Activated T-cell treated with anti-CD3 and anti-CD28 coated beads for 1 hour (primary cell): ENCODE results near the gene KCNT2.
"Not testable (repeated sequence)": the region's sequence is repeated elsewhere in the genome, so short reads cannot be mapped to it uniquely, and the experiment has no call there.

Experiments
- DNase-seq: peaks from one replicate; pipeline ENCODE4 v3.0.0-alpha.2; 2020; ENCODE audit warnings: low read depth

The KCNT2 gene

DNA sequence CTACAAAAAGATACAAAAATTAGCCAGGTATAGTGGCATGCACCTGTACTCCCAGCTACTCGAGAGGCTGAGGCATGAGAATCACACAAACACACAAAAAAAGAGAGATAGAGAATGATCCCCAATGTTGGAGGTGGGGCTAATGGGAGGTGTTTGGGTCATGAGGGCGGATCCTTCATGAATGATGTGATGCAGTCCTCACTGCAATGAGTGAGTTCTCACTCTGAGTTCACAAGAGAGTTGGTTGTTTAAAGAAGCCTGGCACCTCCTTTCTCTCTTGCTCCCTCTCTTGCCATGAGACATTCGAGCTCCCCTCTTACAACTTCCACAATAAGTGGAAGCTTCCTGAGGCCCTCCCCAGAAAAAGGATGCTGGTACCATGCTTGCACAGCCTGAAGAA lies 17.3 kb downstream of the KCNT2 start:
- DNase-seq, result no peak

- DNase-seq, result no peak
Observed at GRCh38 chr1:196590012-196590708, 18.1 kb downstream of the KCNT2 start.

DNA sequence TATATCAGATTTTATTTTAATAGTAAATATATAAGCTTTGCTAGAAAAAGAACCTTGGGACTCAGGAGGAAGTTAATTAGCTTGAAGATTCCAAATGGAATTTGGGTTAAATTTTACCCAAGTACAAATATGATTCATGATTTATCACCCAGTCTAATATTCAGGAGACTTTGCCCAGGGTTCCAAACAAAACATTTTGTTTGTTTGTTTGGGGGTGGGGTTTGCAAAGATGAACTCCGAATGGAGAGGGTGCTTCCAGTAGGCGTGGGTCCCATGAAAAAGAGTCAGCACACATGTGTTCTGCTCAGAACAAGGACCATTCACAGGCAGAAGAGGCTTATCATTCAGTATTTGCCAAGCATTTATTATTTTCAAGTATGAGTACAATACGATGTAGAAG lies 23.5 kb downstream of the KCNT2 start:
- DNase-seq, result no peak

- no peak for DNase-seq
Observed at GRCh38 chr1:196577386-196577785, 30.9 kb downstream of the KCNT2 start.

GRCh38 chr1:196573226-196573625 lies 35.0 kb downstream of the KCNT2 start:
- no peak for DNase-seq

- no peak for DNase-seq
Observed at GRCh38 chr1:196567238-196567637, 41.0 kb downstream of the KCNT2 start.

- DNase-seq, result no peak
Observed at GRCh38 chr1:196563768-196564167, 44.5 kb downstream of the KCNT2 start.

DNA sequence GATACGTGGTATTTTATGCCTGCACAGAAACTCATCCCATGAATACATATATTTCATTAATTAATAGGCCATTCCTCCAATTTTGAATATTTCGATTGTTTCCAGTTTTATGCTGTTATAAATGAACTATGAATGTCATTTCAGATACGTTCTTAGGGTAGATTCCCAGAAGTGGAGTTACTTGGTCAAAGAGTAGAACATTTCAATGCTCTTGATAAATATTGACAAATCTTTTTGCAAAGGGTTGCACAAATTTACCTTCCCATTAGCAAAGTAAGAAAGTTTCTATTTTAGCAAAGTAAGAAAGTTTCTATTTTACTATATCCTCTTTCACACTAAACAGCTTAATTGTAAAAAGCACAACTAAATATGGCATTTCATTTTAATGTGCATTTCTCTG lies 48.9 kb downstream of the KCNT2 start:
- DNase-seq, result no peak

GRCh38 chr1:196558411-196558810 lies 49.8 kb downstream of the KCNT2 start:
- no peak for DNase-seq

- no peak for DNase-seq
Observed at GRCh38 chr1:196557797-196558196, 50.4 kb downstream of the KCNT2 start.

- no peak for DNase-seq
Observed at GRCh38 chr1:196550731-196551130, 57.5 kb downstream of the KCNT2 start.

DNA sequence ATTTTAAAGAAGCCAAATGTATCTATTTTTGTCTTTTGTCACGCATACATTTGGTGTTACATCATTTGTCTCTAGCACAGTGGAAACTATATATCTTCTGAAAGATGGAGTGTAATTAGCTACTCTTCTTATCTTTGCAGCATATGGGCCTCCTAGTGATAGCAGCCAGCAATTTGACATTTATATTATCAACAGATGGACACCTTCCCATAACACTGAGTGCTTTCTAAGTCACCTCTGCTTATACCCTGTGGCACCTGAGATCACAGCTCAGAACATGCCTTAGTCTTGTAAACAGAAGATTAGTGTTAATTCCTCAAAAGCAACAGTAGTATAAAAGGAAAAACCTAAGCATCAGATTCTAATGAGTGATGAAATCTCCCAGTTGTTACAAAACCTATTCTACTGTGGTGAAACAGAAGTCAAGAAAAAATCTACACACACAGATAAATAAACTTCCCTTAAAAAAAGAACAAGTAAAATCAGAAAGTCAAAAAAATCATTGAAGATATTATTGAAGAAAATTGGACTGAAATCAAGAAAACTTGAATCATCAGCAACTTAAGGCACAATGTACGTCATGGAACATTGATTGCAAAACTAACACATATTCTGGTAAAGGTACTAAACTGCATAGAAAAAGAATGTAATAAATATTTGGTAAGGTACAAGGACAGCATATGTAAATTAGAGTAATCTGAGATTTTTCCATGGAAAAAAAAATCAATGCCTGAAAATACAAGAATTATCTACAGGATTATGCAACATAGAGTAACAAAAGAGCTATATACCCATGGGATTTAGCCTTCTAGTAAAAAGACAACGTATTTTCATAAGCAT lies 61.7 kb downstream of the KCNT2 start:
- no peak for DNase-seq

DNA sequence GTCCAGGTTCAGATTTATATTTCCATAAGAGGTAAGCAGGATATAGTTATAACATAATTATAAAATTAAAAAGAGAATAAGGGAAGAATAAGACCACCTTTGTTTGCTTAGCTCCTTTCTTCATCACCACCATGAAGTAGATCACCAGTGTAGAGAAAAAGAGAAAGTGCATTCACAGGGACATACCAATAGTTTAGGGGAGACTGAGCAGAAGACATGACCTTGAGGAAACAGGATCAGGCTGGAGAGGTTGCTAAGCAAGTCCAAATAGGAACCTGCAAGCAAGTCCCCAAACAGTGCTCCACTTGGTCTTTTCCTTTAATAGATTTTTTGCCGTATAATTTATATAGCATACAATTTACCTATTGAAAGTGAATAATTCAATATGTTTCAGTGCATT lies 63.0 kb downstream of the KCNT2 start:
- no peak for DNase-seq

DNA sequence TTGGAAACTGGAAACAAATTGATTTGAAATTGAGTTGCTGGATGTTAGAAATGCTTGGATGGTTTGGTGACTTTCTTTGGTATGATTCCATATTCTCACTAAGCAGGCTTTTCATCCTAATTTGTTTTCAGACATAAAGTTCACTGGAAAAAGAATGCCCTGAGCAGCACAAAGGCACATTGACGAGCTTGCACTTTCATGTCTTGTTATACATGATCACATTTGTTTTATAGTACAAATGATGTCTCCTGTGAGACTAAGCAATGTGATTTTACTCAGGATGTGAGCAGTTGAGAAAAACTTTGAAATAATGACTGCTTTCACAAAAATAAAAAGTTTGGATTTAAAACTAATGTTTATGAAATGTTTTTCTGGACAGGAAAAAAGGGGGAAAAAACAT lies 63.6 kb downstream of the KCNT2 start:
- DNase-seq, result no peak

DNA sequence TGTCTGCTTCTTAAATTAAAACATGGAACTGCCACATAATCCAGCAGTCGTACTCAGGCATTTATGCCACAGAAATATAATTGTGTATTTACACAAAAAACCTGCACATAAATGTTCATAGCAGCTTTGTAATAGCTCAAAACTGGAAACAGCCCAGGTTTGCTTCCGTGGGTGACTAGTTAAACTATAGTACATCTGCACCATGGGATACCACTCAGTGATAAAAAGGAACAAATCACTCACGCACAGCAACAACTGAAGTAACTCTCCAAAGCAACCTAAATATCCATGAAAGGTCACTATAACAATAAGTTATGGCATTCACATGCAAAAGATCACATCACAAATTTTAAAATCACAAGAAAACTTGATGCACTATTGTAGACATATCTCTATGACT lies 64.4 kb downstream of the KCNT2 start:
- no peak for DNase-seq

DNA sequence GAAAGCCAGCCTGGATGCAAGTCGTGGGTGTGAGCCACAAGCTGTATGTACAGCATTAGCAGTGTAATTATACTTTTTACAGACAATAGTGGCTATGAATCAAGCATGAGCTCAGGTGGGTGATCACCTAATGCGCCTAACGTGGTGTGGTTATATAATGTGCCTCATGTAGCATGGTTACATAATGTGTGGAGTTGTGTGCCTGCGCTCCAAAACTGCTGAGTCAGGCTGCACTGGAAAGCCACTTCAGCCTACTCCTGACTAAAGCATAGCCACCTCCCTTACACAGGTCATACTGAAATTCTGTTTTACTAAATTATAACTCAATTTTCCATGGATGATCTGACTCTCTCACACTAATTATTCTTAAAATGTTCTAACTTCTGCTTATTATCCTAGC lies 69.8 kb downstream of the KCNT2 start:
- DNase-seq, result no peak

DNA sequence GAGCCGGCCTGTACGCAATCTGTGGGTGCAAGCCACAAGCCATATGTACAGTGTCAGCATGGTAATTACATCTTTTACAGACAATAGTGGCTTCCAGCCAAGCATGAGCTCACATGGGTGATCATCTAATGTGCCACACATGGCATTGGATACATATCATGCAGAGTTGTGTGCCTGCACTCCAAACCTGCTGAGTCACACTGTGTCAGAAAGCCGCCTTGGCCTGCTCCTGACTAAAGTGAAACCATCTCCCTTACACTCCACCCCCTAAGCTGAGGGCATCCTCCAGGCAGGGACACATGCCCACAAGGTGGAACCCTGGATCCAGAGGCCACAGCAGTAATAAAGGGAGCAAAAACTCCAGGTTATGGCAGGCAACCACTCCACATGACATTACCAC lies 72.5 kb downstream of the KCNT2 start:
- no peak for DNase-seq

DNA sequence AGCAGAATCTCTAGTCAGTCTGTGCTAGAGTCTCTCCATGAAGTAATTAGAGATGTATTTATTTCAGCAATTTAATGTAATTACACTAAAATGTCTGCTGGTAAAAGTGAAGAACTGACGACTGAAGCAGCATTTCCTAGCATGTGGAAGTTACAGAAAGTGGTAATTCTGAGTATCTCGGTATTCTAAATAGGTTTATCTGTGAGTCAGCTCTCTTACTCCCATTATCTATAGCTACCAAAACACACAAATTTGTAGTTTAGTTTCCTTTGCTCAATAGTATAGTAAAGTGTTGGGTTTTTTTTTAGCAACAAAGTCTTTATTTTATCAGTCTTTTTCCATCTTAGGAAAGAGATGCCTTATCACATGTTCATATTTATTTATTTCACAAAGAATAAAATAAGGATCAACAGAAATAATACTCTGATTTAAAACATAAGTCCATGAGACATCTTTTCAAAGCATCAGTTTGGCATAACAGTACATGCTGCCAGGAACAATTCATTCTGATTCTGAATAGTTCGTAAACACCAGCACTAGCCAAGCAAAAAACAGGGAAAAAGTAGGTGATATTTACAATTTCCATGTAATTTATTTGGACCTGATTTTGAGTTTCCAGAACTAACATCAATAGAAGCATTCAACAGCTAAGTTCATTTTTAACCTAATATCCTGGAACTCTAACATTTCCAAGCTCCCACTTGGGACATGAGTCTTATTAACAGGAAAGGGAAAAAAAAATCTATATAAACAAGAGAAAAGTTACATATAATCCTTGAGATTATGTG lies 76.3 kb downstream of the KCNT2 start:
- DNase-seq, result no peak

GRCh38 chr1:196527919-196528318 lies 80.3 kb downstream of the KCNT2 start:
- DNase-seq, result no peak

- DNase-seq, result not testable (repeated sequence)
Observed at GRCh38 chr1:196522574-196523345, 85.5 kb downstream of the KCNT2 start.

GRCh38 chr1:196517193-196517592 lies 91.0 kb downstream of the KCNT2 start:
- no peak for DNase-seq

- DNase-seq, result no peak
Observed at GRCh38 chr1:196516373-196516772, 91.9 kb downstream of the KCNT2 start.
